Measurements from ENCODE around the gene CHRM3.

The CHRM3 gene

GRCh38 chr1:239413916-239414315, 27.5 kb downstream of the CHRM3 start:
- TF ChIP-seq CTCF (IDR thresholded peaks at IDR 0.05; ENCODE audit: low read depth, low read length), result no peak
- H3K4me3 ChIP-seq (ENCODE audit: low read depth, low read length), result no peak overlapping the region

GRCh38 chr1:239417221-239417620, 30.9 kb downstream of the CHRM3 start:
- no peak for TF ChIP-seq CTCF (IDR thresholded peaks at IDR 0.05; ENCODE audit: low read depth, low read length)
- no peak overlapping the region for H3K4me3 ChIP-seq (ENCODE audit: low read depth, low read length)

GRCh38 chr1:239417986-239418640, 31.7 kb downstream of the CHRM3 start:
- H3K4me3 ChIP-seq (ENCODE audit: low read depth, low read length), result no peak overlapping the region
- TF ChIP-seq CTCF (IDR thresholded peaks at IDR 0.05; ENCODE audit: low read depth, low read length), result no peak

- no peak for TF ChIP-seq CTCF (IDR thresholded peaks at IDR 0.05; ENCODE audit: low read depth, low read length)
- H3K4me3 ChIP-seq (ENCODE audit: low read depth, low read length), result no peak overlapping the region
Measured at GRCh38 chr1:239418681-239419080, 32.3 kb downstream of the CHRM3 start.

GRCh38 chr1:239421811-239422210, 35.4 kb downstream of the CHRM3 start:
- H3K4me3 ChIP-seq (ENCODE audit: low read depth, low read length), result no peak overlapping the region
- TF ChIP-seq CTCF (IDR thresholded peaks at IDR 0.05; ENCODE audit: low read depth, low read length), result no peak

GRCh38 chr1:239422818-239423217, 36.5 kb downstream of the CHRM3 start:
- H3K4me3 ChIP-seq (ENCODE audit: low read depth, low read length), result no peak overlapping the region
- TF ChIP-seq CTCF (IDR thresholded peaks at IDR 0.05; ENCODE audit: low read depth, low read length), result no peak

GRCh38 chr1:239426821-239427475, 40.6 kb downstream of the CHRM3 start:
- H3K4me3 ChIP-seq (ENCODE audit: low read depth, low read length), result no peak overlapping the region
- no peak for TF ChIP-seq CTCF (IDR thresholded peaks at IDR 0.05; ENCODE audit: low read depth, low read length)
